OCI-LY7 (cell line): ENCODE results near the gene EDC3. TPM values are rescaled to one million over a fixed set of nuclear protein-coding genes. Genes with fewer than 3 reads are reported as not detected.

ENCODE experiments used
- BruUV-seq: library from RNA; stranded (reverse); fragments of 400-500 nt; replicated peaks from 2 replicates; lab custom pipeline; 2021; lab: Mats Ljungman, UMichigan
- CTCF ChIA-PET: fragments of 300-600 bp; sonication (Branson Sonifier 250); formaldehyde crosslinking; loops from one replicate; lab custom pipeline; 2022; ENCODE audit warnings: antibody characterized with exemption; ENCODE audit not compliant: unreplicated experiment; lab: Charles Lee
- POLR2A ChIA-PET: fragments of 300-600 bp; sonication (Branson Sonifier 250); formaldehyde crosslinking; loops from one replicate; lab custom pipeline; 2022; ENCODE audit warnings: antibody characterized with exemption; lab: Charles Lee
- DNase-seq: peaks from one replicate; pipeline ENCODE4 v3.0.0-alpha.2; 2015; ENCODE audit warnings: low spot score
- H2AFZ ChIP-seq: fragments of 200-600 bp; sonication (generic), shearing (Covaris generic); 2 replicates; pipeline ENCODE4 v1.6.1; 2014; ENCODE audit warnings: mild to moderate bottlenecking, antibody characterized with exemption, low read length, moderate library complexity
- H3K27ac ChIP-seq: fragments of 200-600 bp; sonication (generic); 2 replicates; pipeline ENCODE4 v1.5.1; 2014; ENCODE audit warnings: mixed run types, low read depth, mild to moderate bottlenecking, moderate library complexity, low read length, inconsistent platforms; ENCODE audit not compliant: poor library complexity, severe bottlenecking
- H3K36me3 ChIP-seq: fragments of 200-600 bp; sonication (generic); 2 replicates; pipeline ENCODE4 v1.6.1; 2014; ENCODE audit warnings: mild to moderate bottlenecking, antibody characterized with exemption, low read length, moderate library complexity, mixed read lengths; ENCODE audit not compliant: insufficient read depth
- H3K4me1 ChIP-seq: fragments of 200-600 bp; sonication (generic); 2 replicates; pipeline ENCODE4 v1.5.1; 2014; ENCODE audit warnings: mild to moderate bottlenecking, low read length; ENCODE audit not compliant: insufficient read depth, poor library complexity, severe bottlenecking
- H3K4me2 ChIP-seq: fragments of 200-600 bp; sonication (generic); 2 replicates; pipeline ENCODE4 v1.6.1; 2014; ENCODE audit warnings: mild to moderate bottlenecking, low read length
- H3K4me3 ChIP-seq: fragments of 200-600 bp; sonication (generic); 2 replicates; pipeline ENCODE4 v1.5.1; 2014; ENCODE audit warnings: mild to moderate bottlenecking, low read depth, low read length; ENCODE audit not compliant: poor library complexity, severe bottlenecking
- H3K79me2 ChIP-seq: fragments of 200-600 bp; sonication (generic); 2 replicates; pipeline ENCODE4 v1.6.1; 2016; ENCODE audit warnings: low read depth, mild to moderate bottlenecking, low read length, moderate library complexity, mixed read lengths; ENCODE audit not compliant: insufficient read depth
- H3K9me2 ChIP-seq: fragments of 200-600 bp; sonication (generic); 2 replicates; pipeline ENCODE4 v1.6.1; 2016; ENCODE audit warnings: mild to moderate bottlenecking, low read length, mixed read lengths; ENCODE audit not compliant: insufficient read depth
- H3K9me3 ChIP-seq: fragments of 200-600 bp; sonication (generic); 2 replicates; pipeline ENCODE4 v1.6.1; 2014; ENCODE audit warnings: mild to moderate bottlenecking, mixed run types, low read length, mixed read lengths
- H4K20me1 ChIP-seq: fragments of 200-600 bp; sonication (generic); 2 replicates; pipeline ENCODE4 v1.6.1; 2014; ENCODE audit warnings: mild to moderate bottlenecking, antibody characterized with exemption, low read length, moderate library complexity, mixed read lengths; ENCODE audit not compliant: insufficient read depth
- EZH2phosphoT487 ChIP-seq: fragments of 200-600 bp; sonication (generic); IDR thresholded peaks from 2 replicates; pipeline ENCODE4 v1.6.1; 2018; ENCODE audit warnings: low read depth, borderline replicate concordance, mild to moderate bottlenecking, mixed run types, antibody characterized with exemption, low read length, moderate library complexity, mixed read lengths
- intact Hi-C: fragments of 100-400 bp; cut with micrococcal nuclease; formaldehyde crosslinking; loops from one replicate; pipeline ENCODE4 v1.10.0; 2022; ENCODE audit not compliant: unreplicated experiment
- total RNA-seq, 2 experiments: library from RNA; depleted of rRNA in 1 of 2; stranded (reverse); fragments of >200 nt in 1 of 2; shearing (Covaris generic) in 1 of 2; gene quantifications; 2 replicates each; pipeline ENCODE4 v1.2.3, GENCODE V29; 2014 to 2022
- TF ChIP-seq, protein P1 (sequence below): fragments of 200-600 bp; sonication (generic); conservative IDR thresholded peaks from 2 replicates; pipeline ENCODE4 v1.5.1; 2014; ENCODE audit warnings: mild to moderate bottlenecking, antibody characterized with exemption, low read length, moderate library complexity, mixed read lengths

The EDC3 gene
- total RNA-seq, 2 experiments from 2014 or later, result 13.4 to 51.4 TPM

DNA sequence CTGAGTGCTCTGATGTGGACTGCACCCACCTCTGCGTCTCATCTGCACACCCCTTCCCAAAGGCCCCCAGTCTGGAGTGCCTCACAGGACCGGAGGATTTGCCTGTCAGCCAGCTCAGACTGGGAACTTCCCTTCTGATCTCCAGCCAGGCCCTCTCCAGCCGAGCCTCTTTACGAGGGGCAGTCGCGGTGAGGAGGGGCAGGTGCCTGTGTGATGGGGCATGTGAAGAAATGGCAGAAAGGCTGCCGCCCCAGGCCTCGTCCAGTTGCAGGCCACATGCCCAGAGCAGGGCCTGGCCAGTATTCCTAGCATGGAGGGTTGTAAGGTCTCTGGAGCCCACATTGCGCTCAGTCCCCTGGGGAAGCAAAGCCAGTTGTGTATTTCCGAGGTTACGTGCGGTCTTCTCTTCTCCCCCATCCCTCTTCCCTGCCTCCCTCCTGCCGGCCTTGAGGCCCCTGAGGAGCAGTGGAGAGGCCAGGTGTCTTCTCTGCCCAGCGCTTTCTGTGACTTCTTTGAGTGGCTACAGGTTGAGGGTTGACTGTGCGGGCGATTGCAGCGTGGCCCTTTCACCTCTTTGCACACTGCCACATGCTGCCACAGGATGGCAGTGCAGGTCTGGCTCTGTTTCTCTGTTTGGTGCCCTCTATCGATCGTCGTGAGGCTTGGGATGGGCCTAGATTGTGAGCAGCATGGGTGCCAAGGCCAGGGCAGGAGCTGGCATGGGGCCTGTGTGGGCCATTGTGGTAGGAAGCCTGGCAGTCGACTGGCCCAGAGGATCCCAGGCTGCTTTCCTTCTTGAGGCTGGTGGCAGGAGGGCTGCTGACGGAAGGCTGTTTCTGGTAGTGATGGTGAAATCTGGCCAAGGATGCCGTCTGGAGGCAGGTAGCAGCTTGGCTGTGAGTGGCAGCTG, 74.9 kb downstream of the EDC3 start:
- Histone ChIP-seq H3K9me2 (no peaks in the 10 kb centered on the region), H3K4me2 (no peak overlapping the region), H4K20me1 (peaks cover 19% of the 10 kb centered on the region), H3K36me3 (peaks cover 89% of the 10 kb centered on the region), H3K27ac (no peak overlapping the region), H3K9me3 (no peaks in the 10 kb centered on the region), H3K4me1 (peaks cover 14% of the 10 kb centered on the region), H3K79me2 (peaks cover 42% of the 10 kb centered on the region), H2AFZ (no peak overlapping the region), H3K4me3 (no peak overlapping the region)
- TF ChIP-seq EZH2phosphoT487, result no peak
- TF ChIP-seq, protein P1, sequence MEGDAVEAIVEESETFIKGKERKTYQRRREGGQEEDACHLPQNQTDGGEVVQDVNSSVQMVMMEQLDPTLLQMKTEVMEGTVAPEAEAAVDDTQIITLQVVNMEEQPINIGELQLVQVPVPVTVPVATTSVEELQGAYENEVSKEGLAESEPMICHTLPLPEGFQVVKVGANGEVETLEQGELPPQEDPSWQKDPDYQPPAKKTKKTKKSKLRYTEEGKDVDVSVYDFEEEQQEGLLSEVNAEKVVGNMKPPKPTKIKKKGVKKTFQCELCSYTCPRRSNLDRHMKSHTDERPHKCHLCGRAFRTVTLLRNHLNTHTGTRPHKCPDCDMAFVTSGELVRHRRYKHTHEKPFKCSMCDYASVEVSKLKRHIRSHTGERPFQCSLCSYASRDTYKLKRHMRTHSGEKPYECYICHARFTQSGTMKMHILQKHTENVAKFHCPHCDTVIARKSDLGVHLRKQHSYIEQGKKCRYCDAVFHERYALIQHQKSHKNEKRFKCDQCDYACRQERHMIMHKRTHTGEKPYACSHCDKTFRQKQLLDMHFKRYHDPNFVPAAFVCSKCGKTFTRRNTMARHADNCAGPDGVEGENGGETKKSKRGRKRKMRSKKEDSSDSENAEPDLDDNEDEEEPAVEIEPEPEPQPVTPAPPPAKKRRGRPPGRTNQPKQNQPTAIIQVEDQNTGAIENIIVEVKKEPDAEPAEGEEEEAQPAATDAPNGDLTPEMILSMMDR, result peak; percentile 99
- DNase-seq, result peak; percentile 82
- intact Hi-C loops, result loop anchor here (1.0 to 2.0 kb wide), 2 partner anchors 11 to 248 kb away; no protein-coding TSS in a partner anchor
- BruUV-seq, result no TSS peak
- ChIA-PET POLR2A (interaction anchor here (0.5 kb wide), 2 partner anchors 156 to 366 kb away, joined by 3 read pairs; no protein-coding TSS in a partner anchor), CTCF (interaction anchor here (0.6 to 1.3 kb wide), 3 partner anchors 10 to 388 kb away, joined by 3 to 5 read pairs (median 4); no protein-coding TSS in a partner anchor)

DNA sequence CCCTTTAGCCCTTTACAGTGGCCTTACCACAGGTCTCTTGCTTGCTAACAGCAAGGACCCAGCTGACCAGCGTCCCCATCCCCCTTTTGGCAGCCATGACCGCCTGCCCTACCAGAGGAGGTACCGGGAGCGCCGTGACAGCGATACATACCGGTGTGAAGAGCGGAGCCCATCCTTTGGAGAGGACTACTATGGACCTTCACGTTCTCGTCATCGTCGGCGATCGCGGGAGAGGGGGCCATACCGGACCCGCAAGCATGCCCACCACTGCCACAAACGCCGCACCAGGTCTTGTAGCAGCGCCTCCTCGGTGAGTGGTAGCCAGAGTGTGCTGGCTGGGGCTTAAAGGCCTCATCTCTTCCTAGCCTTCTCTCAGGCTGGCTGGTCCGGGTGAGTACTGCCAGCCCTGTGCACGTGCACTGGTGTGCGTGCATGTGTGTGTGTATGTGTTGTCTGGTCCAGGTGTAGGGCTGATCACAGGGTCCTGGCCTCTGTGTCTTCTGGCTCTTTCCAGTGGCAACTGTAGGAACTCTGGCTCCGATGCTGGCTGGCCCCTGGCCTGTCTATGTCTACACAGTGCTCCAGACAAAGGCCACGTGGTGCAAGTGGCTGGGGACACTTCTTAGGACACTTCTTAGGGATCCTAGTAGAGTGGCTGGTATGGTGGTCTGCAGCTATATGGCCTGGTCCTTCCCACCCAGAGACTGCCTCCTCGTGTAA, 75.7 kb downstream of the EDC3 start:
- Histone ChIP-seq H3K79me2 (peaks cover 44% of the 10 kb centered on the region), H4K20me1 (peaks cover 19% of the 10 kb centered on the region), H3K4me3 (no peak overlapping the region), H3K27ac (no peak overlapping the region), H3K4me1 (peaks cover 14% of the 10 kb centered on the region), H3K9me2 (no peaks in the 10 kb centered on the region), H3K9me3 (no peaks in the 10 kb centered on the region), H2AFZ (no peak overlapping the region), H3K36me3 (peaks cover 81% of the 10 kb centered on the region), H3K4me2 (no peak overlapping the region)
- intact Hi-C loops, result loop anchor here (2.0 kb wide), 1 partner anchor 247 kb away; no protein-coding TSS in a partner anchor
- BruUV-seq, result no TSS peak
- no peak for DNase-seq
- TF ChIP-seq, protein P1, result no peak
- TF ChIP-seq EZH2phosphoT487, result no peak
- ChIA-PET POLR2A (interaction anchor here (1.0 kb wide), 1 partner anchor 63 kb away, joined by 4 read pairs; no protein-coding TSS in a partner anchor), CTCF (no interaction called here)
